Small intestine (tissue), 16 donors: ENCODE data around the gene DMRTC2. TPM values are rescaled to one million over a fixed set of nuclear protein-coding genes. Genes with fewer than 3 reads are reported as not detected.

Experiments
- DNase-seq, 2 donors: peaks; one replicate each; pipeline versions ENCODE4 v3.0.0 to v3.0.0-alpha.2; 2013
- FAIRE-seq: peaks from 2 replicates; lab custom pipeline; 2012; peaks lifted over from hg19 to GRCh38; lab: Jason Lieb, UNC
- H3K27ac ChIP-seq, 3 donors: one replicate each; pipeline ENCODE4 v1.5.1; 2013; ENCODE audit warnings: low read length in 2 of 3, mild to moderate bottlenecking in 2 of 3, control low read depth in 1 of 3, inconsistent platforms in 1 of 3, low read depth in 1 of 3, moderate library complexity in 1 of 3
- H3K27me3 ChIP-seq, 3 donors: one replicate each; pipeline ENCODE4 v1.6.1; 2013; ENCODE audit warnings: low read length in 3 of 3, inconsistent platforms in 1 of 3; ENCODE audit not compliant: control insufficient read depth in 3 of 3, insufficient read depth in 3 of 3
- H3K36me3 ChIP-seq, 3 donors: one replicate each; pipeline ENCODE4 v1.6.1; 2013; ENCODE audit warnings: low read length in 3 of 3, inconsistent platforms in 1 of 3, low read depth in 1 of 3, mild to moderate bottlenecking in 1 of 3, moderate library complexity in 1 of 3; ENCODE audit not compliant: control insufficient read depth in 3 of 3, insufficient read depth in 2 of 3
- H3K4me1 ChIP-seq, 3 donors: one replicate each; pipeline ENCODE4 v1.6.1; 2013; ENCODE audit warnings: low read length in 2 of 3, inconsistent platforms in 1 of 3, low read depth in 1 of 3, mild to moderate bottlenecking in 1 of 3, moderate library complexity in 1 of 3; ENCODE audit not compliant: control insufficient read depth in 3 of 3, insufficient read depth in 2 of 3
- H3K4me3 ChIP-seq, 3 donors: one replicate each; pipeline ENCODE4 v1.5.1; 2013; ENCODE audit warnings: low read length in 3 of 3, control low read depth in 1 of 3, inconsistent platforms in 1 of 3, low read depth in 1 of 3, mild to moderate bottlenecking in 1 of 3, moderate library complexity in 1 of 3
- H3K9me3 ChIP-seq, 2 donors: one replicate each; pipeline ENCODE4 v1.6.1; 2013; ENCODE audit warnings: low read depth in 1 of 2, low read length in 1 of 2; ENCODE audit not compliant: control insufficient read depth in 2 of 2, insufficient read depth in 1 of 2
- WGBS, 3 donors: extraction: QIAGEN DNeasy Blood & Tissue Kit; methylation state at CpG; one replicate each; pipeline ENCODE4 v1.1.7; 2013; 5-methylcytosine and 5-hydroxymethylcytosine counted together
- long read RNA-seq, 10 donors: transcript quantifications; one replicate each; lab custom pipeline, GENCODE V29; 2026
- polyA plus RNA-seq, 4 donors: library from polyadenylated mRNA; stranded (reverse) in 3 of 4; unstranded in 1 of 4; fragments of 200-250 nt in 3 of 4; fragments of 120-200 nt in 1 of 4; gene quantifications; one replicate each; pipeline versions ENCODE4 v1.2.1 to v1.2.3, GENCODE V29; 2013
- donor health status: healthy with polysubstance abuse.
- donor health status: control.
- donor health status: control.
- donor health status: Bipolar disorder and iron deficiency.
- donor health status: healthy.

Gene DMRTC2
- not detected for polyA plus RNA-seq
- long read RNA-seq, donor 1 = 0 reads
- long read RNA-seq, donor 2 = 0 reads
- long read RNA-seq, donor 3 = 0 reads
- long read RNA-seq, donor 4 = 0 reads
- long read RNA-seq, donor 5 = 0 reads
- long read RNA-seq, donor 6 = 0 reads
- long read RNA-seq, donor 7 = 0 reads
- long read RNA-seq, donor 8 = 0 reads
- long read RNA-seq, donor 9 = 0 reads
- long read RNA-seq, donor 10 = 0 reads

- no peak within 1 kb of the TSS for H3K27ac ChIP-seq
- 94 to 100% (median 96%) methylated on average over 3 of the region's 3 CpGs for WGBS, 3 donors
- H3K4me1 ChIP-seq = no peaks in the 10 kb centered on the region
- H3K27me3 ChIP-seq = peaks cover 0 to 4% (median 0%) of the 10 kb centered on the region in 3 donors
- no peak within 1 kb of the TSS for H3K4me3 ChIP-seq
- DNase-seq (no peak), FAIRE-seq (no peak)
- peaks cover 0 to 2% of the 10 kb centered on the region in 2 donors for H3K9me3 ChIP-seq
- H3K36me3 ChIP-seq = no peaks in the 10 kb centered on the region
Observed at GRCh38 chr19:41845001-41845050, at the start of gene DMRTC2. TSS of gene DMRTC2 (plus strand) at chr19:41845042. CDS start at chr19:41847429, 2,387 bp downstream.

- FAIRE-seq (no peak), DNase-seq (no peak)
- no peaks in the 10 kb centered on the region for H3K9me3 ChIP-seq
- no peak within 1 kb of the TSS for H3K27ac ChIP-seq
- no peaks in the 10 kb centered on the region for H3K36me3 ChIP-seq
- H3K4me1 ChIP-seq = no peaks in the 10 kb centered on the region
- H3K4me3 ChIP-seq = no peak within 1 kb of the TSS
- peaks cover 0 to 14% (median 3%) of the 10 kb centered on the region in 3 donors for H3K27me3 ChIP-seq
Observed at GRCh38 chr19:41796362-41796761, 48.5 kb upstream of the DMRTC2 start, which contains the start of gene CEACAM3. TSS of gene CEACAM3 (plus strand) at chr19:41796587. CDS start at chr19:41796678, 91 bp downstream.

- DNase-seq = no peak
- no peaks in the 10 kb centered on the region for H3K9me3 ChIP-seq
- no peak overlapping the region for H3K27ac ChIP-seq
- no peak overlapping the region for H3K4me3 ChIP-seq
- WGBS, 3 donors = 71 to 78% (median 78%) methylated on average over 1 of the region's 1 CpG
- no peaks in the 10 kb centered on the region for H3K36me3 ChIP-seq
- FAIRE-seq = no peak
- H3K27me3 ChIP-seq = peaks cover 0 to 14% (median 3%) of the 10 kb centered on the region in 3 donors
- no peaks in the 10 kb centered on the region for H3K4me1 ChIP-seq
Observed at GRCh38 chr19:41796901-41797300, 47.9 kb upstream of the DMRTC2 start.

GRCh38 chr19:41799444-41800000, 45.3 kb upstream of the DMRTC2 start:
- Histone ChIP-seq H3K36me3 (no peaks in the 10 kb centered on the region), H3K4me1 (no peaks in the 10 kb centered on the region), H3K4me3 (no peak overlapping the region), H3K27me3 (peaks cover 0 to 7% (median 0%) of the 10 kb centered on the region in 3 donors), H3K27ac (no peak overlapping the region), H3K9me3 (no peaks in the 10 kb centered on the region)
- FAIRE-seq = no peak
- no peak for DNase-seq
- WGBS, 3 donors = 44 to 65% (median 46%) methylated on average over 9 of the region's 9 CpGs

- no peak overlapping the region for H3K27ac ChIP-seq
- H3K9me3 ChIP-seq = no peaks in the 10 kb centered on the region
- no peak for DNase-seq
- no peaks in the 10 kb centered on the region for H3K4me1 ChIP-seq
- H3K4me3 ChIP-seq = no peak overlapping the region
- no peaks in the 10 kb centered on the region for H3K36me3 ChIP-seq
- FAIRE-seq = no peak
- peaks cover 0 to 7% (median 0%) of the 10 kb centered on the region in 3 donors for H3K27me3 ChIP-seq
- 72 to 77% (median 76%) methylated on average over 4 of the region's 4 CpGs for WGBS, 3 donors
Observed at GRCh38 chr19:41801031-41801430, 43.8 kb upstream of the DMRTC2 start.

GRCh38 chr19:41801792-41802211, 43.0 kb upstream of the DMRTC2 start:
- FAIRE-seq (no peak), DNase-seq (no peak)
- WGBS, 3 donors = 14 to 46% (median 45%) methylated on average over 2 of the region's 2 CpGs
- H3K9me3 ChIP-seq = no peaks in the 10 kb centered on the region
- H3K27me3 ChIP-seq = peaks cover 0 to 7% (median 0%) of the 10 kb centered on the region in 3 donors
- no peaks in the 10 kb centered on the region for H3K4me1 ChIP-seq
- H3K36me3 ChIP-seq = no peaks in the 10 kb centered on the region
- peak overlapping the region in 1 of 3 donors; percentile 36 for H3K27ac ChIP-seq
- H3K4me3 ChIP-seq = no peak overlapping the region

GRCh38 chr19:41802770-41803169, 42.1 kb upstream of the DMRTC2 start:
- no peak for DNase-seq
- no peak overlapping the region for H3K27ac ChIP-seq
- H3K4me1 ChIP-seq = no peaks in the 10 kb centered on the region
- H3K9me3 ChIP-seq = no peaks in the 10 kb centered on the region
- H3K4me3 ChIP-seq = no peak overlapping the region
- no peak for FAIRE-seq
- WGBS, 3 donors = 63 to 76% (median 74%) methylated on average over 2 of the region's 2 CpGs
- H3K36me3 ChIP-seq = no peaks in the 10 kb centered on the region
- H3K27me3 ChIP-seq = peaks cover 0 to 10% (median 0%) of the 10 kb centered on the region in 3 donors

GRCh38 chr19:41804336-41804735, 40.5 kb upstream of the DMRTC2 start:
- DNase-seq = no peak
- Histone ChIP-seq H3K4me3 (no peak overlapping the region), H3K27me3 (peaks cover 0 to 10% (median 0%) of the 10 kb centered on the region in 3 donors), H3K27ac (no peak overlapping the region), H3K9me3 (no peaks in the 10 kb centered on the region), H3K36me3 (no peaks in the 10 kb centered on the region), H3K4me1 (no peaks in the 10 kb centered on the region)
- WGBS, 3 donors = 71 to 77% (median 74%) methylated on average over 3 of the region's 3 CpGs
- FAIRE-seq = no peak

- DNase-seq (no peak), FAIRE-seq (no peak)
- H3K9me3 ChIP-seq = no peaks in the 10 kb centered on the region
- no peaks in the 10 kb centered on the region for H3K36me3 ChIP-seq
- no peaks in the 10 kb centered on the region for H3K4me1 ChIP-seq
- no peak overlapping the region for H3K4me3 ChIP-seq
- no peak overlapping the region for H3K27ac ChIP-seq
- peaks cover 0 to 10% (median 0%) of the 10 kb centered on the region in 3 donors for H3K27me3 ChIP-seq
- 70 to 86% (median 86%) methylated on average over 3 of the region's 3 CpGs for WGBS, 3 donors
Observed at GRCh38 chr19:41807176-41807575, 37.7 kb upstream of the DMRTC2 start.
